GM19099 (cell line): Measurements from ENCODE around the gene TNPO1.

ENCODE experiments used
- POLR2A ChIP-seq: IDR thresholded peaks from 3 replicates; pipeline ENCODE4 v1.6.1; 2011; ENCODE audit warnings: low read depth; ENCODE audit not compliant: insufficient read length; ENCODE audit errors: extremely low read depth

TNPO1 gene

DNA sequence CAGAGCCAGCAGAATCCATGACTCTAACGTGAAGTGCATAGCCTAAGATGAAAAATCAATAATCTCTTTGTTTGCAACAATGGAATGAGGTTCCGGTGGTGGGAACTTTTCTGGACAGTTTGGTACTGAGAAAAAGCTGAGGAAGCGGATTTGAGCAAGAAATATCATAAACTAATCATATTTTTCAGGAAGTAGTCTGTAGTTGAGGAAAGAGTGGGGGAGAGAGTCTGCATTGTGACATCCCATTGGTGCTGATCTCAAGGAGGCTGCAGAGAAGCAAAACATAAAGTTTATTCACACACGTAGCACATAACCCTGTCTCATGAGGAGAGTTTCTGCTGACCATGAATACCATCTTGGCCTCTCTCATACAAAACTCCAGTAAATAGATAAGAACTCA is 123.6 kb downstream of the TNPO1 start:
- no peak for TF ChIP-seq POLR2A

DNA sequence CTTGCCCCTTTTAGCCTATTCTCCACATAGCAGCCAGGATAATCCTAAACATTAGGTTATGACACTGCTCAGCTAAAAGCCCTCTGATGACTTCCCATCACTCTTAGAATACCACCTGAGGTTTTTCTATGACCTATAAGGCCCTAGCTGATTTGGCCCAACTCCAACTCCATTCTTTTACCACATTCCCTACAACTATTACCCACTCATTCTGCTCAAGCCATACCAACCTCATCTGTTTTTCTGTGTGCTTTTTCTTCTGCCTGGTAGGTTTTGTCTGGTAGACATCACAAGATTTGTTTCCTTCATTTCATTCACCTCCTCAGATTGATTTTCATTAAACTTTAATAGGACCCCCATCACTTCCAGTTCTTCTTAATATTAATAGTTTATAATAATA is 126.8 kb downstream of the TNPO1 start:
- TF ChIP-seq POLR2A, result no peak

DNA sequence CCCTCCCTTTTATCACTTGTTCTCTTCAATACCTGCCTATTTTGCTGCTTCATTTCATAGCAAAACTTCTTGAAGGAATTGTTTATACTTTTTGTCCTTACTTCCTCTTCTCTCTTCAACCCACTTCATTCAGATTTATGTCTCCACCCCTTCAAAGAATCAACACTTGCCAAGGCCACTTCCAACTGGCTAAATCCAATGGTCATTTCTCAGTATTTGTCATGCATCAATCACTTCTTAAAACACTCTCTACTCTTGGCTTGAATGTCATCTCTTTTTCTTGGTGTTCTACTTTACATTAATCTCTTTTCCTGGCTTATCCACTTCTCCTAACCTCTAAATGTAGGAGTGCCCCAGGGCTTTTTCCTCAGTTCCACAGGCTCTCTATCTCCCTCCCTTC is 131.0 kb downstream of the TNPO1 start:
- TF ChIP-seq POLR2A, result no peak

DNA sequence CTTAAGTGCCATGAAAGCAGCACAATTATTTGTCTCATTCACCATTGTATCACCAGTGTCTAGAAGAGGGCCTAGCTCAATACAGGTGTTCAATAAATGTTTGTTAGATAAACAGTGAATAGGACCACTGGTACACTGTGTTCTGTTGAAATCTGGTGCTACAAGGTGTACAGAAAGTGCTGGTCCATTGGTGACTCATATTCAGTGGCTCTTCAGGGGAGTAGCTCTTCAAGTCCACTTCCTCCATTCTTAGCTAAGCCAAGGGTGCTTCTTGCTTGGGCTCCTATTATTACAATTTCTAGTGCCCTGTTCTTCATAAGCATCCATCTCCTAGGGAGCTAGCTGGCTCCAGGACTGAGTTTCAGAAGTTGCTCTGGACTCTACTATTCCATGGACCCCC is 133.0 kb downstream of the TNPO1 start:
- TF ChIP-seq POLR2A, result no peak

DNA sequence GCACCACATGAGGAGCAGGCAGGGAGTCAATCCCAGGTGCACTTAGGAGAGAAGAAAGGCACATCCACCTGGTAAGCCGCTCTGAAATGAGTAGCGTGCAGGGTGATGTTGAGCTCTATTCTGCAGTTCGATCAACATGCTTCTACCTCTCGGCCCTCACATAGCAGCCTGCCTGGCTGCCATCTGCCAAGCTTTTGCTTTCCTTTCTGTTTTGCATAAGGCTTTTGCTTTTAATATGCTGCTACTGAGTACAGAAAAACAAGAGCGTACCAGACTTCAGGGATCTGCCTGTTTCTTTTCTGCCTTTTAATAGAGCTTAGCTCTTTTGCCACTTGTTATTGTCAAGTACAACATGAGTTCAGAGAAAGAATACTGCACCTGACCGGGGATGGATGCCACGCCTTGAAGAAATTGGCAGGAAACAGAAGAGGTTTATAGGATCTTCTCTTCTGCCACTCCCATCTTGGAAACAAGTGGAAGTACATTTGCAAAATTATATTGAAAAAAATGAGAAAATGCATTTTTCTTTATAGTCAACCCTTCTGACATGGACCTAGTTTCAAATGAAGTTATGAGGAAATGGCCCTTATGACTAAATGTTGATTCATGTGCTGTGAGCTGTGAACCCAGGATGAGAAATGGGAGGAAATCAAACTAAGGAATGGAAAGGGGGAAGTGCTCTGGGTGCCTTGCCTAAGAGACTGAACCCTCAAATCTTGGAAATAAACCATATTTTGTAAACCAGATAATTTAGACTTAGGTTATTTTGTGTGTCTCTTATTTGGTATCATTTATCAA is 135.4 kb downstream of the TNPO1 start:
- no peak for TF ChIP-seq POLR2A

DNA sequence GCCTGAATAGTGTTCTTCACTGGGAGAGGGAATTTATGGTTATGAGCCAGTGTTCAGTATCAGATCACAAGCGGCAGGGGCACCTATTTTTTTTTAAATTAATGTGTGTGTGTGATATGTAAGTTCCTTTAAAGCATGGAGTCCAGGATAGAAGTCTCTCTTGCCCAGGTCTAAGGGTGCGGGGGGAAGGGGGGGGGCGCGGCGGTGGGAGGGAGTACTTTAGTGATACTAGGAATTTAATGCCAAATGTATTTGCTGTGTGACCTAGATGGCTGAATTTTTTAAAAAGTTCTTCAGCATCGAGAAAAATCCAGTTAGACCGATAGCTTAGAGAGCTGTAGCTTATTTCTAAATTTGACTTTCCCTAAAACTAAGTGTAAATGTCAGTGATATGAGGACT is 137.9 kb downstream of the TNPO1 start:
- TF ChIP-seq POLR2A, result no peak

DNA sequence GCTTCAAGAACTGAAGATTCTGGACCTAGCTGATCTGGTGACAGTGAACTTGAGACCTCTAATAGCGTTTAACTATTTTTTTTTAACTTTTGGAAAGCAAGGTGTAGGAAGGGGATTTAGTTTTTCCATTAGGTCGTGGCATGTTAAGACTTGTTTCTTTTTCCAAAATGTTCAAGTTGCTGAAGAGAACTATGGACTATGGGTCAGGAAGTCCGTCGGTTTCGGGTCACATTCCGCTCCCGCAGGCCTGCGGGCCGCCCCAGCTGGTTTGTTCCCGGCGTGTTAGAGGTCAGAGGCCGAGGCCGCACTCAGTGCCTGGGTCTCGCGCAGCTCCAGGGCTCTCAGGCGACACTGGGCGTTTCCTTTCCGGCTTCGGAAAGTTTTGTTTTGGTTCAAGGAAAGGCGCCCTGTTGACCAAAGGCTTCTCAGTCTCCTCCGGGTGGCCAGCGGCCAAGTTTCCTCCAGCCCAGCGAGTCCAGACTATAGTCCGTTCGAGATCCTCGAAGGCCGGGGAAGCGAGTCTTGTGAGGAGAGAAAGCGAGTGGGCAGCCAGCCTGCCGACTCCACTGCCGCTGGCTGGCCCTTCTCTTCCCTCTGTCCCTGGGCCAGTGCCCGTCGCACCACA is 138.8 kb downstream of the TNPO1 start:
- no peak for TF ChIP-seq POLR2A

DNA sequence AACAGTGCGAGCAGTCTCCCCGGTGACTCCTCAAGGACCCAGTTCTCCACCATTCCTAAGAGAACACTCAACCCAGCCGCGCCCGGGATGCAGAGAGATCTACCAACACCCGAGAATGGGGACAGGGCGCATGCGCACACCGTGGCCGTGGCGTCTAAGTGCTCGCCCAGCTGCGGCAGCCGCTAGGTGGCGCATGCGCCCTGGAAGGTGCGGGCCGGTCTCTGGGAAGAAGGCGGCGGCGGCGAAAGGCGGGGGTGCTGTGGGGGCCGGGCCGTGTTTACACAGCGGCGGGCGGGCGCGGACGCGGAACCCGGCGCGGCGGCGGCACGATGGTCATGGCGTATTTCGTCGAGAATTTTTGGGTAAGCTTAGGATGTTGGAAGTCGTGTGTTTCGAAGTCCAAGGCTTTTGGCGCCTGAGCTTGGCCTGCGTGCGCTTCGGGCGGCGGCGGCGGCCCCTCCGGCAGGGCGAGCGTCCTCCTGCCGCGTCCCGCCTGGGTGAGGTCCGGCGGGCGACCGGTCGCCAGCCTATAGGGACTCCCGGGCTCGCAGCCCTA is 139.4 kb downstream of the TNPO1 start, which contains the start of gene FCHO2:
FCHO2 (plus strand) TSS at position 274 of the 556 bp plus-strand sequence; CDS start at position 330, 56 bp downstream.
- TF ChIP-seq POLR2A, result peak; percentile 53

DNA sequence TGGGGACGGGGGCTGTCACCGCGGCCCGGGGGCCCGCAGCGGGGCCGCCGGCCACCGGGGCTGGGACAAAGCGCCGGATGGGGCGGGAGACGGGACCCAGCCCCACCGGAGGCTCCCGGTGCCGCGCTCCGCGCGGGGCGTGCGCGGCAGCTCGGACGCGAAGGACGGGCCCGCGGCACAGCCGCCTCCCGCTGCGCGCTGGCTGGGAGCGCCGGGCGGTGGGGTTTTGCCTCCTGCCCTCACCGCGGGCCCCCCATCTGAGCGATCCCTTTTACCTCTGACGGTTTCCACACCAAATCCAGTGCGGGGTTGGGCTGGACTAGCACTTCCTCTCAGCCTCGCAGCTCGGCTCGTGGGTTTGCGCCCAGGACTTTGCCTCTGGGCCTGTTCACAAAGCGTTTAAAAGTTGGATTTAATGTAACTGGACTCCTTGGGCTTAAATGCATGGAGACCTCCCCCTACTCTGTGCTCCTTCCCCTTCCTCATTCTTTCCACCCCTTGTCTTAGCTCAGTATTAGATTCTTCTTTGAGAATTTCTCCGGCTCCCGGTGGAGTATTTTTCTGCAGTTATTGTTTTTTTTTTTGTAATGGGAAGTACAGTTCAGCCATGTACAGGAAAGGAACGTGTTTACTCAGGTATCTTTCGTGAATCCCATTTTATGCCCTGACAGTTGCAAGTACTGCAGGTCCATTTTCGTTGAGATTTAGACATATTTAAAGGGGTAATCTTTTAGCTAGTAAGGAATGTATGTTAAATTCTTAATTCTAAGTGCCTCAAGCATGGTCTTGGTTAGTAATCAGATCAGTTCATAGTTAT is 140.1 kb downstream of the TNPO1 start:
- TF ChIP-seq POLR2A, result no peak

DNA sequence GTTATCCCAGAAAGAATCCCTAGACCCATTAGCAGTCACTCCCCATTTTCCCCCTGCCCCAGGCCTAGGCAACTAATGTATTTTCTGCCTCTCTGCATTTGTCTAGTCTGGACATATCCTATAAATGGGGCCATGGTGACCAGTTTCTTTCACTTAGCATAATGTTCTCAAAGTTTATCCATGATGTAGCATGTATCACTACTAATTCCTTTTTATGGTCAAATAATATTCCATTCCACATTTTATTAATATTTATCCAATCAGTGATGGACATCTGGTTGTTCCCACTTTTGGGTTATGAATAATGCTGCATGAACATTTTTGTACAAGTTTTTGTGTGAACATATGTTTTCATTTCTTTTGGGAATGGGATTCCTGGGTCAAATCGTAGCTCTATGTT is 140.9 kb downstream of the TNPO1 start:
- TF ChIP-seq POLR2A, result no peak

DNA sequence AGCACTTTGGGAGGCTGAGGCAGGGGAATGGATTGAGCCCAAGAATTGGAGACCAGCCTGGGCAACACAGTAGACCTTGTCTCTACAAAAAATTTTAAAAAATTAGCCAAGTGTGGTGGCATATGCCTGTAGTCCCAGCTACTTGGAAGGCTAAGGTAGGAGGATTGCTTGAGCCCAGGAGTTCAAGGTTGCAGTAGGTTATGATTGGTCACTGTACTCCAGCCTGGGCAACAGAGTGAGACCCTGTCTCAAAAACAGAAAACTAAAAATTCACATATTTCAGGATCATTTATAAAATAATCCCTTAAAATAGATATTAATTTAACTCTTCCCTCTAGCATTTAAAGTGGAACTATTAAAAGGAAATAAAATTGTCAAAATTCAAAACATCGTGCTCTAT is 142.8 kb downstream of the TNPO1 start:
- TF ChIP-seq POLR2A, result no peak
